GM21723 (cell line): ENCODE results near the gene GPR18.
"Not testable (repeated sequence)": the region's sequence is repeated elsewhere in the genome, so short reads cannot be mapped to it uniquely, and the experiment has no call there.

Source experiments
- ATAC-seq: cut with Tn5 transposase; IDR thresholded peaks from one replicate; pipeline ENCODE4 v1.9.1; 2021; ENCODE audit warnings: mild to moderate bottlenecking, moderate library complexity; ENCODE audit not compliant: unreplicated experiment

GPR18 gene

DNA sequence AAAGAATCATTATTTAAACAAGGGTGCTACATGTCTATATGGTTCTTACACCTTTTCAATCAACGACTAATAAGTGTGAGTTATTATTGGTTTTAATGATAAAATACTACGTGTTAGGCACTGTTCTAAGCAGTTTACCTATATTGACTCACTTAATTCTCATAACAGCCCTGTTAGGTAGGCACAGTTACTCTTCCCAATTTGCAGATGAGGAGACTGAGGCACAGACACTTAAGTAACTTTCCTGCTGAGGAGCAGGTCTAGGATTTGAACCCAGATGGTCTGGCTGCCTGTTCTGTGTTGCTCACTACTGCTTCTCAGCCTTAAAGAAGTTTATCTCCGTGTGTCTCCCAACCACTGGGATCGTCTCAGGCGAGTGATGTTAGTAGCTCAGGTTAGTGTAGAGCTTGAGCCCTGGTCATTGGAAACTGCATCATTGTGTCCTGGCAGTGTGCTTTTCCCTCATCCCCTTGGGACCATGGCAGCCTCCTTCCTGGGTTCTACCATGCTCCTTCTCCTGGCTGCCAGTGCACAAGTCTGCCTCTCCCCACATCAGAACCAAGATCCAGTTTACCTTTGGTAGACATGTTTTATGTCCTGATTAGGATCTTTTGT, 46.7 kb downstream of the GPR18 start:
- no peak for ATAC-seq

DNA sequence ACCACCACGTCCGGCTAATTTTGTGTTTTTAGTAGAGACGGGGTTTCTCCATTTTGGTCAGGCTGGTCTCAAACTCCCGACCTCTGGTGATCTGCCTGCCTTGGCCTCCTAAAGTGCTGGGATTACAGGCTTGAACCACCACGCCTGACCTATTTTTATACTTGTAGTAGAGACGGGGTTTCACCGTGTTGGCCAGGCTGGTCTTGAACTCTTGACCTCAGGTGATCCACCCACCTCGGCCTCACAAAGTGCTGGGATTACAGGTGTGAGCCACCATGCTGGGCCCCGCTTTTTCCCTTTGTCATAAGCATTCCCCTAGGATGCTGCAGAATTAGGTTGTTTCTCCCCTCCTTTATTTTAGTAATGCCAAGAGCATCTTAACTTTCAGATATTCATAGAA, 47.6 kb downstream of the GPR18 start:
- not testable (repeated sequence) for ATAC-seq

DNA sequence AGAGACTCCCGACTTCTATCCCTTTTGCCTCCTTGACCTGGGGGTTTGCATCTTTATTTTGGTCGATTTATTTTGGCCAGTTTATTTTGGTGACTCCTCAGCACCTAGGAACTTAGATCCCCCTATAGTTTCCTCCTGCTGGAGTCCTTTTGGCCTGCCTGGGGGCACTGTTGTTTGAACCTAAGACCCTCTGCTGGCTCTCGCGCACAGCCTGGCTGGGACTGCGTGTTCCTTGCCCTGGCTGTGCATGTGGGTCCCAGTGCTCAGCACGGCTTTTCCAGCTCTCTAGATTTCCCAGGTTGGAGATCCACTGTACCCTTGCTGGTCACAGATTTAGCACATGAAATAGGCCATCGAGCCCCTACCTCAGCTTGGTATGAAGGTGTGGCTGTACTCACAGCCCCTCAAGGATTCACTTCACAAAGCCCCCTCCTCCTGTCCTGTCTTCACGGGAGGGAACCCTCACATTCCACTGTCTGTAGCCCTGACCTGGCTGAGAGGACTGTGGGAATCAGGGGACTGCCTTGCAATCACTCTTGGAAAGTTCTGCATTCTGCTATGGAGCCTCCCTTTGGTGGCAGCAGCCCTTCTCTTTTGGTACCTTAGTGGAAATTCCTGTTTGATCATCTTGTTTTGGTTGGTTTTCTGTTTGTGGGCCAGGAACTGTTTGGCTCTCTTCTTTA, 49.2 kb downstream of the GPR18 start:
- no peak for ATAC-seq

DNA sequence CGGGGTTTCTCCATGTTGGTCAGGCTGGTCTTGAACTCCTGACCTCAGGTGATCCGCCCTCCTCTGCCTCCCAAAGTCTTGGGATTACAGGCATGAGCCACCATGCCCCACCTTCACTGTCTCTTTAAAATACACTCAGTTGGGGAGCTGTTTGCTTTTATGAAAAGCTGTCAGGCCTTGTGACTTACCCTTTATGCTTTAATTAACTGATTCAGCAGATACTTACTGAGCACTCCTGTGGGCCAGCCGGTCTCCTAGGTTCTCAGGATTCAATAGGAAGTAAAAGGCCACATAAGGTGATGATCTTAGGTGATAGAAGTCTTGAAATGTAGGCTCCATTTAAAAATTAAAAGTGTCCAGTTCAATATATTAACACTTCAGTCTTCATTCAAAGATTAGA, 50.0 kb downstream of the GPR18 start:
- ATAC-seq: no peak

GRCh38 chr13:99207511-99207910, 50.7 kb downstream of the GPR18 start:
- ATAC-seq: no peak

- ATAC-seq: no peak
Observed at GRCh38 chr13:99206873-99207272, 51.3 kb downstream of the GPR18 start.

DNA sequence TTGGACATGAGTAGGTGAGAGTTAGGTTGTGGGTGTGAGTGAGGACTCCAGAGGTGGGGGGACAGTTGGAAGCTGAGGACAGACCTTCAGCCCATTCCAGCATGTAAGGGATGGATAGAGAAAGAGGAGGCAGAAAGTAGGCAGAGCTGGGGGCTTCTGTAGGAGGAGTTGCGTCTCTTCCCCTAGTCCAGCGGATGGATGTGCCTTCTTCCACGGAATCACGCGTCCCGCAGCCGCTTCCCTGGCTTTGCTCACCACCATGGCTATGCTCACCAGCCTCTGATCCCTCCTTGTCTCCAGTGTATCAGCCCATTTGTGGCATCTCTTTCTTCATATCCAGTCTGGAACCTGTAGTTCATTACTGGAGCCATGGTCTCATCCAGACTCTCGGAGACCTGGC, 52.0 kb downstream of the GPR18 start:
- no peak for ATAC-seq

GRCh38 chr13:99205621-99206220, 52.5 kb downstream of the GPR18 start:
- ATAC-seq: no peak
